ENCODE data around the gene PIGV. TPM values are rescaled to one million over a fixed set of nuclear protein-coding genes. Genes with fewer than 3 reads are reported as not detected.

The PIGV gene
- total RNA-seq, 1 donor from 2014 or later = 20.3 TPM

GRCh38 chr1:26781206-26781825 lies 6.4 kb upstream of the PIGV start:
- Histone ChIP-seq H3K36me3 (peaks cover 56% of the 10 kb centered on the region), H3K27ac (no peak overlapping the region), H3K27me3 (ENCODE audit: low read depth) (no peaks in the 10 kb centered on the region), H3K9me3 (no peaks in the 10 kb centered on the region), H3K4me1 (peaks cover 42% of the 10 kb centered on the region), H3K4me3 (no peak overlapping the region)
- ATAC-seq = no peak
- DNase-seq = no peak
- intact Hi-C loops (cut with DNase I) = loop anchor here (10.0 kb wide), 1 partner anchor 87 kb away; the partner anchor contains the start of gene ARID1A
- no peak for TF ChIP-seq CTCF (IDR thresholded peaks at IDR 0.05)

- no peak for ATAC-seq
- H3K9me3 ChIP-seq = no peaks in the 10 kb centered on the region
- no peak overlapping the region for H3K27ac ChIP-seq
- no peak overlapping the region for H3K4me3 ChIP-seq
- intact Hi-C loops (cut with DNase I) = loop anchor here (10.0 kb wide), 1 partner anchor 88 kb away; the partner anchor contains the start of gene ARID1A
- no peaks in the 10 kb centered on the region for H3K27me3 ChIP-seq (ENCODE audit: low read depth)
- H3K4me1 ChIP-seq = peaks cover 51% of the 10 kb centered on the region
- DNase-seq = no peak
- TF ChIP-seq CTCF (IDR thresholded peaks at IDR 0.05) = no peak
- H3K36me3 ChIP-seq = peaks cover 43% of the 10 kb centered on the region
Observed at GRCh38 chr1:26782521-26783212, 5.1 kb upstream of the PIGV start.

- ATAC-seq (no peak), DNase-seq (no peak)
- intact Hi-C loops (cut with DNase I) = loop anchor here (10.0 kb wide), 1 partner anchor 89 kb away; the partner anchor contains the start of gene ARID1A
- TF ChIP-seq CTCF (IDR thresholded peaks at IDR 0.05) = no peak
- H3K27me3 ChIP-seq (ENCODE audit: low read depth) = no peaks in the 10 kb centered on the region
- H3K4me3 ChIP-seq = no peak overlapping the region
- H3K27ac ChIP-seq = peak overlapping the region; percentile 9
- no peaks in the 10 kb centered on the region for H3K9me3 ChIP-seq
- H3K36me3 ChIP-seq = peaks cover 33% of the 10 kb centered on the region
- peaks cover 53% of the 10 kb centered on the region for H3K4me1 ChIP-seq
Observed at GRCh38 chr1:26783646-26784022, 4.1 kb upstream of the PIGV start.

GRCh38 chr1:26784023-26784871 lies 3.5 kb upstream of the PIGV start:
- intact Hi-C loops (cut with DNase I) = loop anchor here (10.0 kb wide), 1 partner anchor 89 kb away; the partner anchor contains the start of gene ARID1A
- no peak for TF ChIP-seq CTCF (IDR thresholded peaks at IDR 0.05)
- H3K36me3 ChIP-seq = peaks cover 27% of the 10 kb centered on the region
- ATAC-seq (peak; percentile 10 to 11), DNase-seq (peak; percentile 62)
- no peak overlapping the region for H3K4me3 ChIP-seq
- H3K27ac ChIP-seq = peak overlapping the region; percentile 98
- H3K4me1 ChIP-seq = peaks cover 58% of the 10 kb centered on the region
- no peaks in the 10 kb centered on the region for H3K27me3 ChIP-seq (ENCODE audit: low read depth)
- no peaks in the 10 kb centered on the region for H3K9me3 ChIP-seq

GRCh38 chr1:26784886-26785285 lies 2.9 kb upstream of the PIGV start:
- Histone ChIP-seq H3K9me3 (no peaks in the 10 kb centered on the region), H3K36me3 (peaks cover 21% of the 10 kb centered on the region), H3K4me3 (no peak overlapping the region), H3K4me1 (peaks cover 62% of the 10 kb centered on the region), H3K27me3 (ENCODE audit: low read depth) (no peaks in the 10 kb centered on the region), H3K27ac (peak overlapping the region; percentile 98)
- DNase-seq = no peak
- no peak for ATAC-seq
- TF ChIP-seq CTCF (IDR thresholded peaks at IDR 0.05) = no peak
- intact Hi-C loops (cut with DNase I) = loop anchor here (10.0 kb wide), 1 partner anchor 90 kb away; the partner anchor contains the start of gene ARID1A
